ENCODE results near the gene EMP2.

DNA sequence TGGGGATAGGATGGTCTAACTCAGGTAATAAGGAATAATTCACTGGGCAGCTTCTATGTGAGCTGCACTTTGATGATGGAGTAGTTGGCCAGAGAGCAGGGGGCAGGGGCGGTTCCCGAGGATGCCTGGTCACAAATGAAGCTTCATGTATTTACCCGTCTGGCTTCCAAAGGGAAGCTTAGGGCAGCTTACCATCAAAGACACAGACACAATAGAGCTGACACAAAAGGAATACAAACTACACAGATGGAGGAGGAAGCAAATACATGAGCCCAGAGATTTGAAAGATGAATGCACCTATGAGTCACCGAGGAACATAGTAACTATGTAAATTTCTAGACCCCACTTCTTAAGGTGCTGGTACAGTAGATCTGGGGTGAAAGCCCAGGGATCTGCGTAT, 8.7 kb upstream of the EMP2 start:
- TF ChIP-seq CTCF (conservative IDR thresholded peaks at IDR 0.05 in 1 of 2, IDR thresholded peaks at IDR 0.05 in 1 of 2; ENCODE audit: extremely low read depth in 1 of 2, insufficient read depth in 1 of 2, low read depth in 1 of 2, low read length in 2 of 2) (no peak), EZH2 (IDR thresholded peaks at IDR 0.05; ENCODE audit: borderline replicate concordance, low read length) (no peak)

All from mammary epithelial cell (primary cell).